Small intestine (tissue), 16 donors: Measurements from ENCODE around the gene CDK15. TPM values are rescaled to one million over a fixed set of nuclear protein-coding genes. Genes with fewer than 3 reads are reported as not detected.
"Not testable (repeated sequence)": the region's sequence is repeated elsewhere in the genome, so short reads cannot be mapped to it uniquely, and the experiment has no call there.

ENCODE experiments used
- DNase-seq, 2 donors: peaks; one replicate each; pipeline versions ENCODE4 v3.0.0 to v3.0.0-alpha.2; 2013
- FAIRE-seq: peaks from 2 replicates; lab custom pipeline; 2012; peaks lifted over from hg19 to GRCh38; lab: Jason Lieb, UNC
- H3K27ac ChIP-seq, 3 donors: one replicate each; pipeline ENCODE4 v1.5.1; 2013; ENCODE audit warnings: low read length in 2 of 3, mild to moderate bottlenecking in 2 of 3, control low read depth in 1 of 3, inconsistent platforms in 1 of 3, low read depth in 1 of 3, moderate library complexity in 1 of 3
- H3K27me3 ChIP-seq, 3 donors: one replicate each; pipeline ENCODE4 v1.6.1; 2013; ENCODE audit warnings: low read length in 3 of 3, inconsistent platforms in 1 of 3; ENCODE audit not compliant: control insufficient read depth in 3 of 3, insufficient read depth in 3 of 3
- H3K36me3 ChIP-seq, 3 donors: one replicate each; pipeline ENCODE4 v1.6.1; 2013; ENCODE audit warnings: low read length in 3 of 3, inconsistent platforms in 1 of 3, low read depth in 1 of 3, mild to moderate bottlenecking in 1 of 3, moderate library complexity in 1 of 3; ENCODE audit not compliant: control insufficient read depth in 3 of 3, insufficient read depth in 2 of 3
- H3K4me1 ChIP-seq, 3 donors: one replicate each; pipeline ENCODE4 v1.6.1; 2013; ENCODE audit warnings: low read length in 2 of 3, inconsistent platforms in 1 of 3, low read depth in 1 of 3, mild to moderate bottlenecking in 1 of 3, moderate library complexity in 1 of 3; ENCODE audit not compliant: control insufficient read depth in 3 of 3, insufficient read depth in 2 of 3
- H3K4me3 ChIP-seq, 3 donors: one replicate each; pipeline ENCODE4 v1.5.1; 2013; ENCODE audit warnings: low read length in 3 of 3, control low read depth in 1 of 3, inconsistent platforms in 1 of 3, low read depth in 1 of 3, mild to moderate bottlenecking in 1 of 3, moderate library complexity in 1 of 3
- H3K9me3 ChIP-seq, 2 donors: one replicate each; pipeline ENCODE4 v1.6.1; 2013; ENCODE audit warnings: low read depth in 1 of 2, low read length in 1 of 2; ENCODE audit not compliant: control insufficient read depth in 2 of 2, insufficient read depth in 1 of 2
- WGBS, 3 donors: extraction: QIAGEN DNeasy Blood & Tissue Kit; methylation state at CpG; one replicate each; pipeline ENCODE4 v1.1.7; 2013; 5-methylcytosine and 5-hydroxymethylcytosine counted together
- long read RNA-seq, 10 donors: transcript quantifications; one replicate each; lab custom pipeline, GENCODE V29; 2026
- polyA plus RNA-seq, 4 donors: library from polyadenylated mRNA; stranded (reverse) in 3 of 4; unstranded in 1 of 4; fragments of 200-250 nt in 3 of 4; fragments of 120-200 nt in 1 of 4; gene quantifications; one replicate each; pipeline versions ENCODE4 v1.2.1 to v1.2.3, GENCODE V29; 2013
- donor health status: healthy with polysubstance abuse.
- donor health status: control.
- donor health status: control.
- donor health status: Bipolar disorder and iron deficiency.
- donor health status: healthy.

The CDK15 gene
- polyA plus RNA-seq, result 1 to 10 TPM in 1 of 4 donors, under 1 TPM in 2, not detected in 1; 0.52 to 1.2 (median 0.54) TPM
- long read RNA-seq, donor 1, result 0 reads
- long read RNA-seq, donor 2, result 0 reads
- long read RNA-seq, donor 3, result 0 reads
- long read RNA-seq, donor 4, result 0 reads
- long read RNA-seq, donor 5, result 0 reads
- long read RNA-seq, donor 6, result 0 reads
- long read RNA-seq, donor 7, result 0 reads
- long read RNA-seq, donor 8, result 0 reads
- long read RNA-seq, donor 9, result 0 reads
- long read RNA-seq, donor 10, result 0 reads

- no peaks in the 10 kb centered on the region for H3K9me3 ChIP-seq
- peak; percentile 8 to 68 for DNase-seq
- peak within 1 kb of the TSS in 1 of 3 donors; percentile 30 for H3K27ac ChIP-seq
These were observed at the start of gene CDK15 for GRCh38 chr2:201806442-201807170. Gene CDK15, plus strand, starts transcription at chr2:201806537. Its CDS starts 128 bp downstream, at chr2:201806665.

GRCh38 chr2:201758234-201758633 is 48.1 kb upstream of the CDK15 start:
- DNase-seq (peak; percentile 64 to 66), FAIRE-seq (no peak)

More at GRCh38 chr2:201806442-201807170, at the start of gene CDK15:
- no peak for FAIRE-seq
- H3K4me3 ChIP-seq, result no peak within 1 kb of the TSS
- H3K4me1 ChIP-seq, result peaks cover 0 to 11% (median 0%) of the 10 kb centered on the region in 3 donors
- no peaks in the 10 kb centered on the region for H3K36me3 ChIP-seq
- 56 to 64% (median 62%) methylated on average over 10 of the region's 10 CpGs for WGBS, 3 donors
- peaks cover 0 to 2% (median 0%) of the 10 kb centered on the region in 3 donors for H3K27me3 ChIP-seq

GRCh38 chr2:201758873-201759272 is 47.5 kb upstream of the CDK15 start:
- Histone ChIP-seq H3K4me3 (no peak overlapping the region), H3K27me3 (no peaks in the 10 kb centered on the region), H3K4me1 (peaks cover 0 to 12% (median 0%) of the 10 kb centered on the region in 3 donors), H3K9me3 (no peaks in the 10 kb centered on the region), H3K36me3 (peaks cover 2 to 30% (median 9%) of the 10 kb centered on the region in 3 donors), H3K27ac (no peak overlapping the region)
- DNase-seq (no peak), FAIRE-seq (no peak)
- WGBS, 3 donors, result 20 to 61% (median 44%) methylated on average over 3 of the region's 3 CpGs

More at GRCh38 chr2:201758234-201758633, 48.1 kb upstream of the CDK15 start:
- no peaks in the 10 kb centered on the region for H3K27me3 ChIP-seq
- peaks cover 0 to 12% (median 0%) of the 10 kb centered on the region in 3 donors for H3K4me1 ChIP-seq
- no peaks in the 10 kb centered on the region for H3K9me3 ChIP-seq
- peak overlapping the region in 1 of 3 donors; percentile 28 for H3K27ac ChIP-seq
- H3K4me3 ChIP-seq, result no peak overlapping the region
- 0 to 35% (median 3%) methylated on average over 1 of the region's 1 CpG for WGBS, 3 donors
- H3K36me3 ChIP-seq, result peaks cover 2 to 28% (median 9%) of the 10 kb centered on the region in 3 donors

- H3K4me1 ChIP-seq, result peaks cover 0 to 12% (median 0%) of the 10 kb centered on the region in 3 donors
- DNase-seq, result no peak
- H3K27ac ChIP-seq, result no peak overlapping the region
- peaks cover 2 to 28% (median 9%) of the 10 kb centered on the region in 3 donors for H3K36me3 ChIP-seq
- WGBS, 3 donors, result 92 to 100% (median 100%) methylated on average over 1 of the region's 1 CpG
- FAIRE-seq, result no peak
- H3K9me3 ChIP-seq, result no peaks in the 10 kb centered on the region
- H3K4me3 ChIP-seq, result no peak overlapping the region
- no peaks in the 10 kb centered on the region for H3K27me3 ChIP-seq
These were observed 46.8 kb upstream of the CDK15 start for GRCh38 chr2:201759567-201759966.

- Histone ChIP-seq H3K9me3 (no peaks in the 10 kb centered on the region), H3K27me3 (no peaks in the 10 kb centered on the region), H3K4me1 (peaks cover 0 to 12% (median 0%) of the 10 kb centered on the region in 3 donors), H3K36me3 (peaks cover 2 to 32% (median 9%) of the 10 kb centered on the region in 3 donors), H3K27ac (no peak overlapping the region), H3K4me3 (no peak overlapping the region)
- no peak for DNase-seq
- FAIRE-seq, result no peak
- 87 to 95% (median 90%) methylated on average over 4 of the region's 4 CpGs for WGBS, 3 donors
These were observed 45.2 kb upstream of the CDK15 start for GRCh38 chr2:201761101-201761500.

- not testable (repeated sequence) for H3K4me1 ChIP-seq, H3K27me3 ChIP-seq, H3K4me3 ChIP-seq, FAIRE-seq, DNase-seq, H3K27ac ChIP-seq, H3K9me3 ChIP-seq
- H3K36me3 ChIP-seq, result peaks cover 4 to 33% (median 10%) of the 10 kb centered on the region in 3 donors
- WGBS, 3 donors, result 97% methylated on average over 7 of the region's 7 CpGs
These were observed 41.9 kb upstream of the CDK15 start for GRCh38 chr2:201764469-201764868.

- H3K36me3 ChIP-seq, result peaks cover 4 to 28% (median 10%) of the 10 kb centered on the region in 3 donors
- peak in 1 of 2 donors; percentile 40 for DNase-seq
- H3K27me3 ChIP-seq, result no peaks in the 10 kb centered on the region
- no peaks in the 10 kb centered on the region for H3K9me3 ChIP-seq
- H3K4me1 ChIP-seq, result no peaks in the 10 kb centered on the region
- no peak overlapping the region for H3K4me3 ChIP-seq
- no peak for FAIRE-seq
- no peak overlapping the region for H3K27ac ChIP-seq
These were observed 40.5 kb upstream of the CDK15 start for GRCh38 chr2:201765799-201766198.

GRCh38 chr2:201768918-201769317 is 37.4 kb upstream of the CDK15 start:
- H3K27me3 ChIP-seq, result no peaks in the 10 kb centered on the region

More at GRCh38 chr2:201768918-201769317, 37.4 kb upstream of the CDK15 start:
- Histone ChIP-seq H3K27ac (no peak overlapping the region), H3K4me3 (no peak overlapping the region), H3K4me1 (peaks cover 0 to 3% (median 0%) of the 10 kb centered on the region in 3 donors), H3K36me3 (peaks cover 3 to 10% (median 3%) of the 10 kb centered on the region in 3 donors), H3K9me3 (no peaks in the 10 kb centered on the region)
- FAIRE-seq, result no peak
- WGBS, 3 donors, result 85 to 95% (median 94%) methylated on average over 1 of the region's 1 CpG
- DNase-seq, result no peak
